ENCODE measurements around the gene YJEFN3. TPM values are rescaled to one million over a fixed set of nuclear protein-coding genes. Genes with fewer than 3 reads are reported as not detected.

The YJEFN3 gene
- total RNA-seq, 4 donors from 2014 or later, result 0.18 to 0.31 TPM; not detected in 2

DNA sequence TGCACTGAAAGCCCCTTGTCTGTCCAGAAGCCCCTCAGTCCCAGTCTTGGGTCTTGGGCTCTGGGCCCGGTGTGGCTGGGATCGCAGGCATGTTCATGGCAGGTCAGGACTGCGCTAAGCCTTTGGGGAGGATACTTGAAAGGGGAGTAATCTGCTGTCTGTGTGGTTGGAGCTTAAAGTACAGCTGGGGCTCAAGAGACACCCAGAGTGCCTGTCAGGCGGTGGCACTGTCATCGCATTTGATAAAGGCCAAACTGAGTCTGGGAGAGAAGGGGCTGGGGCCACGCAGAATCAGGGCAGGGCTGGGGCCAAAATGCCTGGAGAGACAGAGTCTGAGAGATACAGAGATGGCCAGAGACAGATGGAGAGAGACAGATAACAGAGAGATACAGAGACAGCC is 5.1 kb downstream of the YJEFN3 start:
- Histone ChIP-seq H3K9me3 (no peaks in the 10 kb centered on the region), H3K4me3 (no peak overlapping the region), H3K27me3 (peaks cover 16 to 19% (median 17%) of the 10 kb centered on the region in 3 donors), H3K4me1 (peaks cover 0 to 17% of the 10 kb centered on the region in 2 donors), H3K27ac (no peak overlapping the region), H3K36me3 (no peaks in the 10 kb centered on the region)
- no peak for ATAC-seq
- DNase-seq, result no peak
- in situ Hi-C loops (cut with MboI; ENCODE audit: low sequenced_read_pairs in 4 of 4), result loop anchor here (5.0 to 25.0 kb wide), 5 partner anchors 108 to 428 kb away; partner anchors contain the start of gene GMIP (in 2 of the 4)
- intact Hi-C loops (cut with DNase I; ENCODE audit: low total_unique reads), result loop anchor here (2.0 kb wide), 2 partner anchors 425 to 743 kb away; no protein-coding TSS in a partner anchor
- TF ChIP-seq, protein P1, sequence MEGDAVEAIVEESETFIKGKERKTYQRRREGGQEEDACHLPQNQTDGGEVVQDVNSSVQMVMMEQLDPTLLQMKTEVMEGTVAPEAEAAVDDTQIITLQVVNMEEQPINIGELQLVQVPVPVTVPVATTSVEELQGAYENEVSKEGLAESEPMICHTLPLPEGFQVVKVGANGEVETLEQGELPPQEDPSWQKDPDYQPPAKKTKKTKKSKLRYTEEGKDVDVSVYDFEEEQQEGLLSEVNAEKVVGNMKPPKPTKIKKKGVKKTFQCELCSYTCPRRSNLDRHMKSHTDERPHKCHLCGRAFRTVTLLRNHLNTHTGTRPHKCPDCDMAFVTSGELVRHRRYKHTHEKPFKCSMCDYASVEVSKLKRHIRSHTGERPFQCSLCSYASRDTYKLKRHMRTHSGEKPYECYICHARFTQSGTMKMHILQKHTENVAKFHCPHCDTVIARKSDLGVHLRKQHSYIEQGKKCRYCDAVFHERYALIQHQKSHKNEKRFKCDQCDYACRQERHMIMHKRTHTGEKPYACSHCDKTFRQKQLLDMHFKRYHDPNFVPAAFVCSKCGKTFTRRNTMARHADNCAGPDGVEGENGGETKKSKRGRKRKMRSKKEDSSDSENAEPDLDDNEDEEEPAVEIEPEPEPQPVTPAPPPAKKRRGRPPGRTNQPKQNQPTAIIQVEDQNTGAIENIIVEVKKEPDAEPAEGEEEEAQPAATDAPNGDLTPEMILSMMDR (IDR thresholded peaks at IDR 0.05 in 4 of 5, conservative IDR thresholded peaks at IDR 0.05 in 1 of 5), result no peak
- no peak for TF ChIP-seq POLR2A (IDR thresholded peaks at IDR 0.05)

DNA sequence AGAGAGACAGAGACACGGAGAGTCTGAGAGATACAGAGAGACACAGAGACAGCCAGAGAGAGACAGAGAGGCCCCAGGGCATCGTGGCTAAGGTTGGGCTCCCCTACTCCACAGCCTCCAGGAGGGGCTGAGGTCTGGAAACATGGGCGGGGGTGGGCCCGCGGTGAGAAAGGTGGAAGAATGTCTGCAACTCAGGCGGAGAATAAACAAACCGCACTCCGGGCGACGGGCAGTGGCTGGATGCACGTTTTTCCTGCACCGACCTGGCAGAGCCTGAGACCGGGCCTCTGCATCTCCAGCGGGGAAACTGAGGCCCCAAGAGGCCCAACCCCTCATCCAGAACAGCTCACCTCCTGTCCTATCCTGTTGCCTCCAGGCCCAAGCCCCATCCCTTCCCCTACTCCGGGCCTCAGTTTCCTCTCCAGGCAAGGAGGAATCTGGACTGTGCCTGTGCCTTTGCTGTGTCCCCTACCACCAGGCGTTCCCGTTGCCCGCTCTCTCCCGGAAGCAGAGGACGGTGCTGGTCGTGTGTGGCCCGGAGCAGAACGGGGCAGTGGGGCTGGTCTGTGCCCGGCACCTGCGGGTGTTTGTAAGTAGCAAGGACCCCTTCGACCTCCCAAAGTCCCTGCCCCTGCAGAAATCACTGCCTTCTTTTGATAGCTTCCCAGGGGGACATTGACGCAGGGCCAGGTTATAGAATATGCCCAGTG is 6.0 kb downstream of the YJEFN3 start:
- Histone ChIP-seq H3K9me3 (no peaks in the 10 kb centered on the region), H3K27me3 (peaks cover 21 to 26% (median 25%) of the 10 kb centered on the region in 3 donors), H3K36me3 (no peaks in the 10 kb centered on the region), H3K4me3 (no peak overlapping the region), H3K4me1 (peaks cover 0 to 17% of the 10 kb centered on the region in 2 donors), H3K27ac (no peak overlapping the region)
- no peak for ATAC-seq
- TF ChIP-seq POLR2A (IDR thresholded peaks at IDR 0.05), result no peak
- TF ChIP-seq, protein P1 (IDR thresholded peaks at IDR 0.05 in 4 of 5, conservative IDR thresholded peaks at IDR 0.05 in 1 of 5), result no peak
- no peak for DNase-seq
- in situ Hi-C loops (cut with MboI; ENCODE audit: low sequenced_read_pairs in 4 of 4) (loop anchor here (5.0 to 25.0 kb wide), 5 partner anchors 108 to 428 kb away; partner anchors contain the start of gene GMIP (in 2 of the 4)), intact Hi-C loops (cut with DNase I; ENCODE audit: low total_unique reads) (no loop called here)

DNA sequence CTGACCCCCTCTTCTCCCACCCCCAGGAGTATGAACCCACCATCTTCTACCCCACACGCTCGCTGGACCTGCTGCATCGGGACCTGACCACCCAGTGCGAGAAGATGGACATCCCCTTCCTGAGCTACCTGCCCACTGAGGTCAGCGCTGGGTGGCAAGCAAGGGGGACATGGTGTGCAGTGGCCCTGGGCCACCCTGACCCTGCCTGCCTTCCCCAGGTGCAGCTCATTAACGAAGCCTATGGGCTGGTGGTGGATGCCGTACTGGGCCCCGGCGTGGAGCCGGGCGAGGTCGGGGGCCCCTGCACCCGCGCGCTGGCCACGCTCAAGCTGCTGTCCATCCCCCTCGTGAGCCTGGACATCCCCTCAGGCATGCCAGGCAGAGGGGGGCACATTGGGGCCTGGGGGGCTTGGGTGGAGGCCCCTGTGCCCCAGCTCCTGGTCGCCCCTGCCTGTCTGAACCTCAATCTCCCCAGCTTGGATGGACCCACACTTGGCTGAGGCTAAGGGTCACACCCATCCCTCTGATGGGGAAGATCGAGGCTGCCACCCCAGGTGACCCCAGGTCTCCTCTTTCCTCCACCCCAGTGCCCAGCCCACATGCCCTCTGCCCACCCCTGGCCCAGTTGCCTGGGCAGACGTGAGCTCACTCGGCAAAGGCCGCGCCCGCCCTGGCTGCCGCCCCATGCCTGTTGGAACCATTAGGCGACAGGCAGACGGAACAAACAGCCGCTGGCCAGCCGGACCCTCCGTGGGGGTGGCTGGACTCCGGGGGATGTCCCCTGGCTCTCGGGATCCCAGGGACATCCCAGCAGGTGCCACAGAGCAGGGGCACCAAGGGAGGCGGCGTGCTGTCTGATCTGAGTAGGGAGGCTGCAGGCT is 6.8 kb downstream of the YJEFN3 start:
- in situ Hi-C loops (cut with MboI; ENCODE audit: low sequenced_read_pairs in 4 of 4), result loop anchor here (10.0 to 25.0 kb wide), 4 partner anchors 109 to 427 kb away; partner anchors contain the start of gene GMIP (in 1 of the 4)

More for the DNA sequence above, 6.8 kb downstream of the YJEFN3 start:
- Histone ChIP-seq H3K9me3 (no peaks in the 10 kb centered on the region), H3K27me3 (peaks cover 24 to 35% (median 34%) of the 10 kb centered on the region in 3 donors), H3K27ac (no peak overlapping the region), H3K36me3 (no peaks in the 10 kb centered on the region), H3K4me3 (no peak overlapping the region), H3K4me1 (peaks cover 0 to 17% of the 10 kb centered on the region in 2 donors)
- DNase-seq (no peak), ATAC-seq (no peak)
- intact Hi-C loops (cut with DNase I; ENCODE audit: low total_unique reads), result no loop called here
- TF ChIP-seq, protein P1 (IDR thresholded peaks at IDR 0.05 in 4 of 5, conservative IDR thresholded peaks at IDR 0.05 in 1 of 5), result no peak
- TF ChIP-seq POLR2A (IDR thresholded peaks at IDR 0.05), result no peak
